ENCODE measurements around the gene ATOH1. TPM values are rescaled to one million over a fixed set of nuclear protein-coding genes. Genes with fewer than 3 reads are reported as not detected.

Gene ATOH1
- total RNA-seq, 2 experiments from 2014 or later, result not detected

DNA sequence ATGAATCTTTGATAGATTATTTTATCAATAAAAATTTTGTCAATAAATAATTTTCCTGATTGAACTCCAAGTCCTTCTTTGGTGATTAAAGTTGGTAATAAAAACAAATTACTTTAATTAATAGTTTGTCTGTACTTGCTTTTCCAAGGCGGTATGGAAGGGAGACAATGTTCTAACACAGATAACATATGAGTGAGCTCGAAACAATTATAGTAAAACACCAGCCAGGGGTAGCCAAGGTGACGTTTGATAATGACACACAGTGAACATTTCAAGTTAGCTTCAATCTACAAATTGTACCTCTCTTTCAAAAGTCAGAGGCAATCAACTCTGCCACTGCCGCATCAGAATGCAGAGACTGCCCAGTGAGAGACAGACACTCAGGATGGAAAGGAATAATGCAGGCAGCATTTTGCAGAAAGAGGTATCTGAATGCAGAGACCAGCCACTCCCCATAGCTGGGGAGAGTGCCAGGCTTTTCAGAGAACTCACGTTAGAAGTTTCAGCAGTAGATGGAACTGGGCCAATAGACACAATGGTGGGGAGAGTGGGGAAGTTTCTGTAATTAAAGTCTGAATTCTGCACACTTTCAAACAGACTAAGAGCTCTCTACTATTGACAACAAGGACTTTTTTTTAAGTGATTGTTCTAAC, 18.1 kb upstream of the ATOH1 start:
- no peaks in the 10 kb centered on the region for H3K4me1 Mint-ChIP-seq (ENCODE audit: low read depth)
- DNase-seq (no peak), ATAC-seq (no peak)
- ChIA-PET POLR2A (interaction anchor here (0.5 kb wide), 1 partner anchor 16 kb away, joined by 3 read pairs; no protein-coding TSS in a partner anchor), CTCF (no interaction called here)
- H3K9me3 Mint-ChIP-seq, result no peaks in the 10 kb centered on the region
- no peak overlapping the region for H3K27ac Mint-ChIP-seq
- TF ChIP-seq, protein P1, sequence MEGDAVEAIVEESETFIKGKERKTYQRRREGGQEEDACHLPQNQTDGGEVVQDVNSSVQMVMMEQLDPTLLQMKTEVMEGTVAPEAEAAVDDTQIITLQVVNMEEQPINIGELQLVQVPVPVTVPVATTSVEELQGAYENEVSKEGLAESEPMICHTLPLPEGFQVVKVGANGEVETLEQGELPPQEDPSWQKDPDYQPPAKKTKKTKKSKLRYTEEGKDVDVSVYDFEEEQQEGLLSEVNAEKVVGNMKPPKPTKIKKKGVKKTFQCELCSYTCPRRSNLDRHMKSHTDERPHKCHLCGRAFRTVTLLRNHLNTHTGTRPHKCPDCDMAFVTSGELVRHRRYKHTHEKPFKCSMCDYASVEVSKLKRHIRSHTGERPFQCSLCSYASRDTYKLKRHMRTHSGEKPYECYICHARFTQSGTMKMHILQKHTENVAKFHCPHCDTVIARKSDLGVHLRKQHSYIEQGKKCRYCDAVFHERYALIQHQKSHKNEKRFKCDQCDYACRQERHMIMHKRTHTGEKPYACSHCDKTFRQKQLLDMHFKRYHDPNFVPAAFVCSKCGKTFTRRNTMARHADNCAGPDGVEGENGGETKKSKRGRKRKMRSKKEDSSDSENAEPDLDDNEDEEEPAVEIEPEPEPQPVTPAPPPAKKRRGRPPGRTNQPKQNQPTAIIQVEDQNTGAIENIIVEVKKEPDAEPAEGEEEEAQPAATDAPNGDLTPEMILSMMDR (IDR thresholded peaks at IDR 0.05), result no peak
- H3K4me3 Mint-ChIP-seq, result no peak overlapping the region
- intact Hi-C loops (cut with micrococcal nuclease), result no loop called here
- peaks cover 1% of the 10 kb centered on the region for H3K27me3 Mint-ChIP-seq
- H3K36me3 Mint-ChIP-seq (ENCODE audit: low read depth), result no peaks in the 10 kb centered on the region

DNA sequence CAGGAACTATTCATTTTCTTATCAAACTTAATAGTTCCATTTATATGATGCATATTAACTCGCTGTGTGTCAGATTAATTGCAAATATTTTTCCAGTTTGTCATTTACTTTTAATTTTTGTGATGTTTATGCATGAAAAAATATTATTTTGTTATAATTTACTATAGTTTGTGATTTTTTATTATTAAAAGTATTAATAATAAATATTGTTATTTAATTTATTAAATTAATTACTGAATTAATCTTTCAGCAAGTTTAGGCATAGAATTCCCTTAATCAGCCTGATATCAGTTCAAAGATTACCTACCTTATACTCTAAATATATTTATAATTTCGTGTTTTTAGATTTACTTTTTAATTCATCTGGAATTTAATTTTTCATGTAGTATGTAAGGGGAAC, 15.5 kb upstream of the ATOH1 start:
- ATAC-seq, result no peak
- Mint-ChIP-seq H3K4me1 (ENCODE audit: low read depth) (no peaks in the 10 kb centered on the region), H3K27me3 (peaks cover 1% of the 10 kb centered on the region), H3K36me3 (ENCODE audit: low read depth) (no peaks in the 10 kb centered on the region), H3K27ac (no peak overlapping the region), H3K9me3 (no peaks in the 10 kb centered on the region), H3K4me3 (no peak overlapping the region)
- intact Hi-C loops (cut with micrococcal nuclease), result no loop called here
- no peak for DNase-seq
- POLR2A ChIA-PET, result no interaction called here
- TF ChIP-seq, protein P1 (IDR thresholded peaks at IDR 0.05), result no peak
- CTCF ChIA-PET, result no interaction called here

DNA sequence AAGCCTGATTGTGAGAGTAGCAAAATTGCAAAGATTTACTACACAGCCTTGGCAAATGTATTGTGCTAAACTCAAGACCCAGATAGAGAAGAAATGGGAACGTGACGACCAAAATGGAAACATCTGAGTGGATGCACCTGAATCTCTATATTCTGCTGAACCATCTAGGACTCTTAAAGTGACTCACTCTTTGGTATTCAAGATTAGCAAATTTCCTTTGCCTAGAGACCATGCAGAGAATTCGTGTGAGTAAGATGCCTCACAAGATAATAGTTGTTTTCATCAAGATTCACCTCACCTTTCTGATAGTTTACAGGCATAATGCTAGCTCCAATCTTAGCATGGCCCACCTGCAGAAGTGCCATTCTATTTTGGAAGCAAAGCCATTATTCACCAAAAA, 14.4 kb upstream of the ATOH1 start:
- Mint-ChIP-seq H3K27ac (no peak overlapping the region), H3K36me3 (ENCODE audit: low read depth) (no peaks in the 10 kb centered on the region), H3K9me3 (no peaks in the 10 kb centered on the region), H3K27me3 (peaks cover 2% of the 10 kb centered on the region), H3K4me1 (ENCODE audit: low read depth) (no peaks in the 10 kb centered on the region), H3K4me3 (no peak overlapping the region)
- POLR2A ChIA-PET, result no interaction called here
- ATAC-seq (no peak), DNase-seq (no peak)
- TF ChIP-seq, protein P1 (IDR thresholded peaks at IDR 0.05), result no peak
- CTCF ChIA-PET, result no interaction called here
- intact Hi-C loops (cut with micrococcal nuclease), result no loop called here

DNA sequence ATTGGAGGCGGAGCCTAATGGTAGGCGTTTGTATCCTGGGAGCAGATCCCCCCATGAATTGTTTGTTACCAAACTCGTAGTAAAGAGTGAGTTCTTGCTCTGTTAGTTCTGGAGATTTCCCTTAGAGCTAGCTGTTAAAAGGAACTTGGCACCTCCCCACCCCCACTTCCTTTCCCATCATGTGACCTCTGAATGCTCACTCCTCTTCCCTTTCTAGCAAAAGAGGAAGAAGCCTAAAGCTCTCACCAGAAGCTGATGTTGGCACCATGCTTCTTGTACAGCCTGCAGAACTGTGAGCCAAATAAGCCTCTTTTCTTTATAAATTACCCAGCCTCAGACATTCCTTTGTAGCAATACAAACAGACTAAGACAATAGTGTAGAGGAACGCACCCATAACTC, 13.8 kb upstream of the ATOH1 start:
- Mint-ChIP-seq H3K27me3 (peaks cover 2% of the 10 kb centered on the region), H3K4me1 (ENCODE audit: low read depth) (no peaks in the 10 kb centered on the region), H3K9me3 (no peaks in the 10 kb centered on the region), H3K36me3 (ENCODE audit: low read depth) (no peaks in the 10 kb centered on the region), H3K4me3 (no peak overlapping the region), H3K27ac (no peak overlapping the region)
- ChIA-PET POLR2A (no interaction called here), CTCF (no interaction called here)
- ATAC-seq (no peak), DNase-seq (no peak)
- TF ChIP-seq, protein P1 (IDR thresholded peaks at IDR 0.05), result no peak
- intact Hi-C loops (cut with micrococcal nuclease), result no loop called here

DNA sequence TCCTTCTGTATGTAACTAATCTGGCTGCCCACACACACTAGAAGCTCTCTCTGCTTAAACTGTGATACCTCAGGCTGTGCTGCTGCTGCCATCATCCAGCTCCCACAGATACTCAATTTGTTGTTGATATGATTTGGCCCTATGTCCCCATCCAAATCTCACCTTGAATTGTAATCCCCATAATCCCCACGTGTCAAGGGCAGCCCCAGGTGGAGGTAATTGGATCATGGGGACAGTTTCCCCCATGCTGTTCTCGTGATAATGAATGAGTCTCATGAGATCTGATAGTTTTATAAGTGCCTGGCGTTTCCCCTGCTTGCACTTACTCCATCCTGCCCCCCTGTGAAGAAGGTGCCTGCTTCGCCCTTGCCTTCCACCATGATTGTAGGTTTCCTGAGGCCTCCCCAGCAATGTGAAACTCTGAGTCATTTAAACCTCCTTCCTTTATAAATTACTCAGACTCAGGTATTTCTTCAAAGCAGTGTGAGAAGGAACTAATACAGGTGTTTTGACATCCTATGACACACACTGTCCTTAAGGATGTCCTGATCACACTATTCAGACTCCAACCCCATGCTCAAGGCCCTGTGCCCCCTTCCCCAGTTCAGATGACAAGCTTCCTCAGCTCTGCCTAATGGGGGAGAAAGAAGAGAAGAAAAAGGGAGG, 2.9 kb upstream of the ATOH1 start:
- peaks cover 50% of the 10 kb centered on the region for H3K27me3 Mint-ChIP-seq
- ATAC-seq (no peak), DNase-seq (no peak)
- H3K27ac Mint-ChIP-seq, result no peak overlapping the region
- CTCF ChIA-PET, result no interaction called here
- H3K36me3 Mint-ChIP-seq (ENCODE audit: low read depth), result peaks cover 2% of the 10 kb centered on the region
- no peak overlapping the region for H3K4me3 Mint-ChIP-seq
- POLR2A ChIA-PET, result no interaction called here
- H3K4me1 Mint-ChIP-seq (ENCODE audit: low read depth), result peaks cover 13% of the 10 kb centered on the region
- H3K9me3 Mint-ChIP-seq, result no peaks in the 10 kb centered on the region
- TF ChIP-seq, protein P1 (IDR thresholded peaks at IDR 0.05), result no peak
- intact Hi-C loops (cut with micrococcal nuclease), result no loop called here

Data from activated CD8-positive, alpha-beta T cell treated with anti-CD3 and anti-CD28 coated beads for 36 hours (primary cell).